Measurements from ENCODE around the gene TTC3. TPM values are rescaled to one million over a fixed set of nuclear protein-coding genes. Genes with fewer than 3 reads are reported as not detected.

The TTC3 gene
- total and polyA plus RNA-seq, 10 of the 15 experiments (the other 5 are each of a cell fraction or from before 2014, with no cell fraction given) = 23.1 to 94.9 (median 72.7) TPM

GRCh38 chr21:37193006-37193405 is 120.0 kb downstream of the TTC3 start:
- no peaks in the 10 kb centered on the region for H3K9me3 ChIP-seq (replicated peaks; ENCODE audit: control insufficient read depth, insufficient read depth, low read length)
- H3K27ac ChIP-seq (ENCODE audit: control insufficient read depth, insufficient read depth) = no peak overlapping the region
- intact Hi-C loops (cut with micrococcal nuclease; ENCODE audit: unreplicated experiment) = no loop called here
- ChIA-PET POLR2A (interaction anchor here (1.2 kb wide), 1 partner anchor 15 kb away, joined by 12 read pairs; no protein-coding TSS in a partner anchor), CTCF (interaction anchor here (0.6 kb wide), 1 partner anchor 35 kb away, joined by 3 read pairs; no protein-coding TSS in a partner anchor), RAD21 (ENCODE audit: unreplicated experiment) (no interaction called here), SMC1A (ENCODE audit: uncharacterized antibody, unreplicated experiment) (interaction anchor here (1.5 kb wide), 1 partner anchor 9 kb away, joined by 3 read pairs; no protein-coding TSS in a partner anchor)
- H3K4me2 ChIP-seq (ENCODE audit: control insufficient read depth, insufficient read depth) = no peak overlapping the region
- BruUV-seq (replicated peaks) = TSS peak; percentile 21
- no peaks in the 10 kb centered on the region for H3K27me3 ChIP-seq (replicated peaks in 1 of 2; ENCODE audit: control insufficient read depth in 2 of 2, insufficient read depth in 2 of 2, low read length in 1 of 2)
- H3K4me3 ChIP-seq = no peak overlapping the region
- FAIRE-seq (no peak), ATAC-seq (no peak), DNase-seq (ENCODE audit: low read depth, low spot score) (no peak)
- H4K20me1 ChIP-seq (ENCODE audit: control insufficient read depth, insufficient read depth) = no peaks in the 10 kb centered on the region
- H3K36me3 ChIP-seq (ENCODE audit: control insufficient read depth in 2 of 2, insufficient read depth in 2 of 2, low read length in 1 of 2) = peaks cover 2 to 6% of the 10 kb centered on the region in 2 experiments; a peak in 3 of 4 replicates
- 75% methylated on average over 4 of the region's 4 CpGs for WGBS (ENCODE audit: insufficient coverage, insufficient replicate concordance, low lambda C conversion rate, missing lambda C conversion rate)
- H3K9ac ChIP-seq (ENCODE audit: control insufficient read depth, insufficient read depth, low read length) = no peak overlapping the region
- TF ChIP-seq NR2C1 (IDR thresholded peaks at IDR 0.05) = no peak
- TF ChIP-seq GATAD2B (conservative IDR thresholded peaks at IDR 0.05; ENCODE audit: low read depth) = no peak
- no peak for TF ChIP-seq IRF3 (IDR thresholded peaks at IDR 0.05)
- TF ChIP-seq USF1 (IDR thresholded peaks at IDR 0.05; ENCODE audit: borderline replicate concordance, extremely low read length, insufficient read depth, low read depth, low read length) = no peak
- TF ChIP-seq PKNOX1 (IDR thresholded peaks at IDR 0.05) = no peak
- TF ChIP-seq BACH1 (IDR thresholded peaks at IDR 0.05; ENCODE audit: borderline replicate concordance) = no peak
- TF ChIP-seq, protein P1, sequence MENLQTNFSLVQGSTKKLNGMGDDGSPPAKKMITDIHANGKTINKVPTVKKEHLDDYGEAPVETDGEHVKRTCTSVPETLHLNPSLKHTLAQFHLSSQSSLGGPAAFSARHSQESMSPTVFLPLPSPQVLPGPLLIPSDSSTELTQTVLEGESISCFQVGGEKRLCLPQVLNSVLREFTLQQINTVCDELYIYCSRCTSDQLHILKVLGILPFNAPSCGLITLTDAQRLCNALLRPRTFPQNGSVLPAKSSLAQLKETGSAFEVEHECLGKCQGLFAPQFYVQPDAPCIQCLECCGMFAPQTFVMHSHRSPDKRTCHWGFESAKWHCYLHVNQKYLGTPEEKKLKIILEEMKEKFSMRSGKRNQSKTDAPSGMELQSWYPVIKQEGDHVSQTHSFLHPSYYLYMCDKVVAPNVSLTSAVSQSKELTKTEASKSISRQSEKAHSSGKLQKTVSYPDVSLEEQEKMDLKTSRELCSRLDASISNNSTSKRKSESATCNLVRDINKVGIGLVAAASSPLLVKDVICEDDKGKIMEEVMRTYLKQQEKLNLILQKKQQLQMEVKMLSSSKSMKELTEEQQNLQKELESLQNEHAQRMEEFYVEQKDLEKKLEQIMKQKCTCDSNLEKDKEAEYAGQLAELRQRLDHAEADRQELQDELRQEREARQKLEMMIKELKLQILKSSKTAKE (IDR thresholded peaks at IDR 0.05; ENCODE audit: low read depth, poor library complexity, severe bottlenecking) = no peak
- no peaks in the 10 kb centered on the region for H3K79me2 ChIP-seq (ENCODE audit: control insufficient read depth, insufficient read depth, low read length)
- no peaks in the 10 kb centered on the region for H3K4me1 ChIP-seq (ENCODE audit: control insufficient read depth, insufficient read depth, low read length)
- no peak overlapping the region for H2AFZ ChIP-seq (ENCODE audit: control insufficient read depth, low read depth, low read length)
- in situ Hi-C loops (cut with MboI) = no loop called here

All from GM12878 (cell line).